Hair follicle dermal papilla cell (primary cell): ENCODE results near the gene DCTD. TPM values are rescaled to one million over a fixed set of nuclear protein-coding genes. Genes with fewer than 3 reads are reported as not detected.

Experiments used
- total RNA-seq: library from RNA; depleted of rRNA; stranded (reverse); fragments of >200 nt; gene quantifications from 2 replicates; pipeline ENCODE4 v1.2.3, GENCODE V29; 2012

The DCTD gene
- 76.7 and 86.5 TPM in 2 replicates for total RNA-seq

DNA sequence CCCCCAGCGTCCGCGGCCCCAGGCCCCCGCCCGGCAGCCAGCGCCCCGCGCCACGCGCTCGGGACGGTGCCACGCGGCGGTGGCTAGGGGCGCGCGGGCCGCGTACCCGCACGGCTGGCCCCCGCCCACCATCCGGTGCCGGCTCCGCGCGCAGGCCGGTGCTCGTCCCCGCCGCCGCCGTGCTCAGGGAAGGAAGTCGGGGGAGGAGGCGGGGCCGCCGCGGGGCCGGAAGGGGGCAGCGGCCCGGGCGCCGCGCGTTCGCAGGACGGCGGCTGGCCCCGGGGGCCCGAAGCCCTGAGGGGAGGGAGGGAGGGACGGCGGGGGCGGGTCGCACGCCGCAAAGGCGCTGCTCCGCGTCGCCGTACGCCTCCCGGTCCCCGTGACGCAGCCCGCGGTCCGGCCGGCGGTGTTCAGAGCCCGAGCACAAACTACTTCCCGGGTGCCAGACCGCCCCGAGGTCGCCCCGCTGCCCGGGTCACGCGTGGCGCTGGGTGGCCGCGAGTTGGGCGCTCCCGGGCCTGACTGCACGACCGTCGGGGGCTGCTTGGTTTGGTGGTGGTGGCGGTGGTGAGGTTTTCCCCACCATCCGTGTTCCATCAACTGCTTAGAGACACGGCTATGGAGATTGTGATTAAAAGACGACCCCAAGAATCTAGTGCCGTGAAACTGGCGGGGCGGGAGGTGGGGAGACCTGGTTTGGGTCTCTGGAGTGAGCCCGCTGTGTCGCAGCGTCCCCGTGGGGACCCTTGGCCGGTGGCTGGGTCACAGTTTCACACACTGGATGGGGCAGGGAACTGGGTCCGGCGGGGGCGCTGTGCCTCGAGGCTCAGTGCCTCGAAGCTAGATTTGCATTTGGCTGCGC lies at the start of gene DCTD:
DCTD (minus strand) TSS at position 205 of the 862 bp plus-strand sequence. CDS start 1,818 bp downstream, outside the sequence.

Other genes starting within 250 kb of the DCTD start
- gene WWC2, start 181.9 kb upstream of the DCTD start, total RNA-seq, result 40.4 and 40.6 TPM in 2 replicates